HG03097 (cell line): ENCODE measurements around the gene MAN1B1.
"Not testable (repeated sequence)": the region's sequence is repeated elsewhere in the genome, so short reads cannot be mapped to it uniquely, and the experiment has no call there.

Experiments
- ATAC-seq: cut with Tn5 transposase; IDR thresholded peaks from one replicate; pipeline ENCODE4 v1.9.1; 2021; ENCODE audit not compliant: unreplicated experiment, low FRiP score

MAN1B1 gene

GRCh38 chr9:137109250-137110146 is 22.7 kb downstream of the MAN1B1 start:
- no peak for ATAC-seq

GRCh38 chr9:137110147-137110910 is 23.5 kb downstream of the MAN1B1 start:
- no peak for ATAC-seq

- no peak for ATAC-seq
Observed at GRCh38 chr9:137110911-137111787, 24.4 kb downstream of the MAN1B1 start.

GRCh38 chr9:137111788-137112563 is 25.2 kb downstream of the MAN1B1 start:
- no peak for ATAC-seq

GRCh38 chr9:137112564-137113384 is 26.0 kb downstream of the MAN1B1 start:
- ATAC-seq, result no peak

- no peak for ATAC-seq
Observed at GRCh38 chr9:137113385-137114159, 26.8 kb downstream of the MAN1B1 start.

- ATAC-seq, result no peak
Observed at GRCh38 chr9:137114220-137114612, 27.4 kb downstream of the MAN1B1 start.

- peak; percentile 58 for ATAC-seq
Observed at GRCh38 chr9:137114613-137115393, 28.0 kb downstream of the MAN1B1 start, which contains the start of gene DPP7. Gene DPP7, minus strand, starts transcription at chr9:137114733. Its CDS starts 20 bp downstream, at chr9:137114713.

- no peak for ATAC-seq
Observed at GRCh38 chr9:137115394-137116026, 28.7 kb downstream of the MAN1B1 start.

- ATAC-seq, result no peak
Observed at GRCh38 chr9:137116027-137116507, 29.3 kb downstream of the MAN1B1 start.

- no peak for ATAC-seq
Observed at GRCh38 chr9:137116728-137117127, 29.9 kb downstream of the MAN1B1 start.

- no peak for ATAC-seq
Observed at GRCh38 chr9:137117269-137117731, 30.5 kb downstream of the MAN1B1 start.

GRCh38 chr9:137118092-137118603 is 31.4 kb downstream of the MAN1B1 start:
- ATAC-seq, result not testable (repeated sequence)

- not testable (repeated sequence) for ATAC-seq
Observed at GRCh38 chr9:137121927-137122795, 35.4 kb downstream of the MAN1B1 start.

- ATAC-seq, result not testable (repeated sequence)
Observed at GRCh38 chr9:137122796-137123467, 36.1 kb downstream of the MAN1B1 start.
